Renal cortex interstitium (tissue), 11 donors: ENCODE measurements around the gene HHLA2. TPM values are rescaled to one million over a fixed set of nuclear protein-coding genes. Genes with fewer than 3 reads are reported as not detected.
A peak's percentile ranks its signal among the peaks of the same experiment; 100 is the strongest.

Source experiments
- DNase-seq, 11 donors: peaks; one replicate each; pipeline ENCODE4 v3.0.0-alpha.2; 2013; ENCODE audit warnings: low read depth in 9 of 11, low spot score in 4 of 11; ENCODE audit errors: extremely low read depth in 1 of 11
- polyA plus RNA-seq, 3 donors: library from polyadenylated mRNA; unstranded; fragments of 120-200 nt; gene quantifications; one replicate each; pipeline ENCODE4 v1.2.1, GENCODE V29; 2013; ENCODE audit not compliant: insufficient read length in 3 of 3

HHLA2 gene
- polyA plus RNA-seq, 3 donors: 16.7 to 26.6 (median 21.9) TPM

DNA sequence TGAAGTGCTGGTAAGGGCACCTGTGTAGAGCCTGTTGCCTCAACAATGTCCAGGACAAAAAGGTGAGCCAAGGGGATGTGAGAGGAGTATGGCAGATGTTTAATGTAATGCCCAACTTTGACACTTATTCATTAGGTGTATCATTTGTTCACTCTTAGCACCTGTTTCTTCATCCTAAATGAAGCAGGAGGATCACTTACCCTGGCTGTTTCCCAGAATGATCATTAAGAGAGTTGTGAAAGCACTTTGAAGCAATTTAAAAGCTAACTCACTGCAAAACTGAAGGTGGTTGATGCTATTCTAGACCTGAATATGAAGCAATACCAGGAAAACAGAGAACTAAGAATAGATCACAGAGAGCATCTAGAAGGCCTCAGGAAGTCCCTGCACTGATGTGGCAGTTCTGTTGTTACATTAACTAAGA is 3.4 kb upstream of the HHLA2 start:
- DNase-seq: no peak

DNA sequence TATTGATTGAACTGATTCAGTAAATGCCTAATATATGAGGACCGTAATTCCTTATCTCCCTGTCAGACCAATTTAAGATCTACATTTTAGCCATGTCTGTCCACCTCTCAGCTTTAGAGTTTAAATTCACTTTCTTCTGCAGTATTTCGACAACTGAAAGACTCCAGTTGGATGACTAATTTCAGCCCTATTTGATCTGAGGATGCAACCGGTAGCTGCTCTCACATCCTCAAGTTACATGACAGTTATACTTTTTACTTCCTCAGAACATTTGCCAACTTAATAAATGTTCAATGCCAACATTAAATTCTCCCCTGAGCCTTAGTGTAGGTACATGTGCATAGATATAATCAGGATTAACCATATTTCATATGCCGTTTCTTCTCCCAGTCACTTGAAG is 2.5 kb upstream of the HHLA2 start:
- no peak for DNase-seq

DNA sequence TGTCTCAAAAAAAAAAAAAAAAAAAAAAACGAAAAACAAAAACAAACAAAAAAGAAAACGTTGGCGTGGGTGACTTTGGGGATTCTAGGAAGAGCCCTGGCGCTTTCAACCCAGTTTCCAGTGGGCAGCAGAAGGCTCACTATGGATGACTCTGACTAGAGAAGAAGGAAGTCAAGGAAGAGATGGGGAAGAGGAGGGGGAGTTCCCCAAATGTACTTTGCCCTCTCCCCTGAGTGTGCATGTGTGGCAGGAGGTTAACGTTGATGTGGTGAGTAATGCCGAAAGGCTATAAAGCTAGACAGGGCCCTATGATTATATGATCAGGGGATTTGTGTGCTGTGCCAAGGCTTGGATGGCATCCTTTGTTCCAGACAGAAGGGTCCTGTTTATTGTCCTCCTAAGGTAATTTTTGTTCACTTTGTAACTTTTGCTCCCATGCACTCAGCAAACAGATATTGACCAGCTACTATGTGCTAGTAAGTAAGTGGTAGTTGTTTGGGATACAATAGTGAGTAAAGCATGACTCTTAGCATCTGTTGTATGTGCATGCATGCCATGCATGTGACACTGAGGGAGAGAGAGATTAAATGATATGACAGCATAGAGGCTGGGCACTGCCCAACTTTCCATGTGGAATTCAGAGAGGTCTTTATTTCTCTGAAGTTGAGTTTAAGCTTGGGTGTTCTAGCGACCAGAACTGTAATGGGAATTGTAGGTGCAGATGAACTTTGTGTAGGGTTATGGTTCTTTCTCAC is 750 bp upstream of the HHLA2 start:
- DNase-seq: no peak

DNA sequence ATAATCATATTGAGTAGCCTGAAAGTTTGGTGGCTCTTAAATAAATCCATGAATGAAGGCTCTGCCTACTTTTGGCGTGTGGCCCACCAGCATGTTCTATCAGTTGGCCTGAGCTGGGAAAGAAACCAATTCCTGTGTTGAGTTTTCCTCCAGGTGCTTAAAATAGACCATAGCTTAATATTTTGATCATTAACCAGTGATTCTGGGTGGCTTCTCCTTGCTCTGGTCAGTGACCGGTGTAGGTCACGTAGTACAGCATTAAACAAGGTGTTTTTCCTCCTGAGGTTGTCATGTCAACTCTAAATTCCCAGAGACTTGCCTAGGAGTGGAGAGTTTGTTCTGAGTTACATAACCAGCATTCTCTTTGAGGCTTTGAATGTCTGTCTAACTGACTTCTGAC is 1.3 kb downstream of the HHLA2 start:
- DNase-seq: peak in 10 of 11 donors; percentile 18 to 80 (median 38)

DNA sequence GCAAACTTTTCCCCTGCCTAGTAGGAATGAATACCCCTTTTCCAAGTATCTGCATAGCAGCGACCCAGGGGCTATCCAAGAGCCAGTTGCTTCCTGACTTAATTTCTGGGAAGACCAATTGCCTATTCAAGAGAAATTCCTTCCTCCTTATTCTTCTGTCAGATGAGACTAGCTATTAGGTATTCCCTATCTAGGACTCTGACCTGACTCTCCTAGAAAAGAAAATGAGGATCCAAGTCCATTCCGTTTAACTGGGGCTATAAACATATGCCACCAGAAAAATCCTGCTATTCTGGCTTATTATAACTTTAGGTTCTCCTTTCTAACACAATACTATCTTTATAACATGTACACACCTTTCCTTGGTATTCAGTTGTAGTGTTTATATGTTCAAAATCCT is 1.7 kb downstream of the HHLA2 start:
- DNase-seq: no peak

DNA sequence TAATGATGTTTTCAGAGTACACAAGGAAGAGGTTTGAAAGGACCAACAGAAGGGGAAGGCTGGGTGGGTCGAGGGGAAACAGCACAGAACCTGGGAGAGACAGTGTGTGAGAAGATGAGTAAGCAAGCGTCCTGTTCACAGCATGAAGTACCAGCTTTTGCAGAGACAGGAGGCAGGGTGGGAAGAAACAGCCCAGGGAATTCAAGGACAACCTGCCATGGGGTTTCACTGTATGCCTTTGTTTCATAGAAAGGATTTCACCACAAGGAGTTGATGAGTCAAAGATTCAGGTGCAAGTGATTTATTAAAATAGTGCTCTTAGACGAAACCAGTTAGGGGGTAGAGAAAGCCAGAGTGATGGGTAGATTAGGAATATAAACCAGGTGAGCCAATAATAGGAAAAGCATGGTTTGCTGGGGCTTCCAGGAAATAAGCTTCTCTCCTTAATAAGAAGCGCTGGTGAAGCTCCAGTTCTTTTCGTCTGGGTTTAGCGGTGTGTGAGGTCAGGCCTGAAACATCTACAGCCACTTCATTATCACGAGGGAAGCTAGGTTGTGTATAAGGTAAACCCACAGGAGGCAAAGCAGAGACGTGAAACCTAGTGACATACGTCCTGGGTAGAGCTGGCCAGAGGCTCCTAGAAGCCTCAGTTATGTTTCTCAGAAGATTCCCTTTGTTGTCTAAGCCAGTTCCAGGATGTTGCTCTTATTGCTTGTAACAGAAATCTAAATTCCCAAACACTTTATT is 3.9 kb downstream of the HHLA2 start:
- DNase-seq: no peak

DNA sequence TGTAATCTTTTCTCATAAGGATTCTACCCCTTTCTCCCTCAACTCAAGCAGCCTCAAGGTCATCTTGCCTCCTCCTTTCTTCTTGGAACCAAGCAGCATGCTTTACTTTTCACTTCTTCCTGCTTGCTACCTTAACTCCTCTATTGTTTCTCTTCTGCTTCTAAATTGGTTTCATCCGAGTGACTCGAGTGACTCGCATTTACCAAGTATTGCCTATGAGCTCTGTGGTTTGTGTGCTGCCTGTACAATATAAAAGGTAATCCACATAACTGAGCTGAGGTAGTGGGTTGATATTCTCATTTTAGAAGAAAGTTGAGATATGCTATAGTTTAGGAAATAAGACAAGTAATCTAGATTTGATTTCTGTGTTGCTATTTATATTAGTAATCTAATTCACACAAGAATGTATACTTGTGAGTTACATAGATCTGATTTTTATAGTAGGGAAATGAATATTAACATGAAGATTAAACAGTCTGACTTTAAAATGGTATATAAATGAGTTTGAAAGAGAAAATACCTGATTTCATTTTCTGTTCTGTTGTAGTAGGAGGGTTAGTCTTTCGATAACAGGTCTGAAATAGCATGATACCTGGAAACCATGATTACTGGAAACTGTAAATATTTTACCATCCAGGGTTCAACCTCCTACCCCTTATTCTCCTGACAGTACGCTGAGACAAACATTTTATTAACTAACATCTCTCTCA is 5.5 kb downstream of the HHLA2 start:
- no peak for DNase-seq

DNA sequence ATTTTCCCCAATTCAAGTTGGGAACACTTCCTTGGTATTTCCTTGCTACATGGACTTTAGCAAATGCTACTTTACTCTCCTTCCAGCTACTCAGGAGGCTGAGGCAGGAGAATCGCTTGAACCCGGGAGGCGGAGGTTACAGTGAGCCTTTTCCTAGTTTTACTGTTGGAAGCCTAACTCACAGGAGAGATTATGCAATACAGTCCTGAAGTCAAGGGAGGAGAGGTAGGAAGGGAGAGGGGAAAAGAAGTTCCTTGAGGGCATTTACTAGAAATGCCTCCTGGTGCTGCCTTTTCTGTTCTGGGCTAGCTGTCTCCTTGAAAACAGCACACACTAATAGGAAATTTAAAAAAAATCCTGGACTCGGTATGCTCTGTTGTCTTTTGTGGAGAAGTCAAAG is 6.2 kb downstream of the HHLA2 start:
- DNase-seq: no peak

DNA sequence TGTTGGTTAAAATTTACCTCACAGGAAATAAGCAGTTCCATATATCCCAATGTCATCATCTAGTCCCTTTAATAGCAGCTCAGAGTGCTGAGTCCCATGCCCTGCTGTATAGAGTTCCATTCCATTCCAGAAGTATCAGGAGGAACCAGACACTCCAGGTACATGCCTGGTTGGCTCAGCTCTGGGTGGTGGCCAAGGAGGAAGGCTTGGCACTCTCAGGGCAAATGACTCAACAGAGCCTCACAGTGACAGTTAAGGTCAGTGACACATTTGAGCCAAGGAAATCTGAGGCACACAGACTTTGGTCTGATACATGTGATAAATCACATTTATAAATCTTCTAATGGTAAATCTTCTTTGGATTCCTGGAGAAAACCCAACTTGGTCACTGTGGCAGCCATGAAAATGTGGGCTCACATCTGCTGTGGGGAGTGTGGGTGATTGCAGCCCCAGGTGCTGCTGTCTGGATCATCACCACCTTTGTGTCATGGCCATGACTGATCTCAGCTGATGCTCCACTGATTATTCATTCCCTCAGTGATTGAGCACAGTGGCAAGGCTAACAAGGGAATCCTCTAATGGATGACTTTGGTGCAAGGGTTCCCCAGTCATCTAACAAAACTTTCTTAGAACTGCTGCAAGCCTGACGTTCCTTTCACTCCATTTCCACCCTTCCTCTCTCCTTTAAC is 9.3 kb downstream of the HHLA2 start:
- DNase-seq: no peak

DNA sequence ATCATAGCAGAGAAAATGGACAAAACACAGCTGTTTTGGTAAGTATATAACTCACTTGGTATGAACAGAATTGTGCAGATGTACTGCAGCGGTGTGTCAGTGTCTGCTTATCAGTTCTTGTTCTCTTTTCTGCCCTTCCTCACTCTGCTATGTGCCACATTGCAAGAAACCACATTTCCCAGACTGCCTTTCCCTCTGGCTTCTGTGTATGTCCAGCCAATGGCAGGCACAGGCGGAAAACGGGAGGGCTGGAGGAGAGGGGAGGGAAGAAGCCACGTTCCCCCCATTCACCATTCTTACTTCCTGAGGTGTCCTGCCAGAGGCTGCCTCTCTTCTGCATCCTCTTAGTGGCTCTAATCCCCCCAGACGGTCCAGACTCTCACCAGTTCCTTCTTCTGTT is 15.4 kb downstream of the HHLA2 start:
- DNase-seq: no peak

DNA sequence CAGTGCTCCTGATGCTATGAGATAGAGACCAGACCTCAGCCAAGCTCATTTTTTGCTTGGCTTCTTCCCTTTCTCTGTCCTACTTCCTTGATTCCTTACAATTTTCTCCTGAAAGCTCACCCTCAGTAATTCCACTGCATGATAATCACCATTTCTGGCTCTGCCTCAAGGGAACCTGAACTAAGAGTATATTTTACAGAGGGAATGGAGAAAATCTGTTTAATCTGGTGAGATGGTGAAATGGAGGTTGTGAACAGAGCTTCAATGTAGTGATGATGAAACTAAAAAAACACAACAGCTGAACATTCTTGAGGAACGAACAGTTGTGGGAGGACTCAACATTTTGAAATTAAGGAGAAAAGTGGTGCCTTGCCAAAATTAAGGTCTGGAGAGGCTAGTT is 16.3 kb downstream of the HHLA2 start:
- DNase-seq: no peak

DNA sequence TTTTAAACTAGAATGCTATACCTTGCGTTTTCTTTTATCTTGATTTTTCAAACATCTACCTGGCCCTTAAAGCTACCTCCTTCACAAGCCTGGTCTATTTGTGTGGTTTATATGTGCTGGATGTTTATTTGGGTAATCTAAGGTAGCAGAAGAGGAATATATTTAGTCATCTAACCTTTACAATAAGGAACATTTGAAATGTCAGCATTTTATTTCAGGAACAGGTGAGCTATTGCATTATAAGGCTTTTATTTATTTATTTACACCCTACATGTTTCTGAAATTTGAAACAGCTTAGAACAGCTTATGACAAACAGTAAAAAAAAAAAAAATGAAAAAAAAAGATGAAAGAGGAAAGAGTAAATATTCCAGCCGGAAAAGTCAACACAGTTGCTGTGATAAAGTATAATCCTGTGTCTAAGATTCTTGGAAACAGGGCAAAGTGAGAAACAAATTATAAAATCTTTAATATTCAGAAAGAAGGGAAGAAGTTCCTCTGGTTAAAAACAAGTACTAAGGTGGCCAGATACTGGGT is 19.5 kb downstream of the HHLA2 start:
- DNase-seq: no peak

DNA sequence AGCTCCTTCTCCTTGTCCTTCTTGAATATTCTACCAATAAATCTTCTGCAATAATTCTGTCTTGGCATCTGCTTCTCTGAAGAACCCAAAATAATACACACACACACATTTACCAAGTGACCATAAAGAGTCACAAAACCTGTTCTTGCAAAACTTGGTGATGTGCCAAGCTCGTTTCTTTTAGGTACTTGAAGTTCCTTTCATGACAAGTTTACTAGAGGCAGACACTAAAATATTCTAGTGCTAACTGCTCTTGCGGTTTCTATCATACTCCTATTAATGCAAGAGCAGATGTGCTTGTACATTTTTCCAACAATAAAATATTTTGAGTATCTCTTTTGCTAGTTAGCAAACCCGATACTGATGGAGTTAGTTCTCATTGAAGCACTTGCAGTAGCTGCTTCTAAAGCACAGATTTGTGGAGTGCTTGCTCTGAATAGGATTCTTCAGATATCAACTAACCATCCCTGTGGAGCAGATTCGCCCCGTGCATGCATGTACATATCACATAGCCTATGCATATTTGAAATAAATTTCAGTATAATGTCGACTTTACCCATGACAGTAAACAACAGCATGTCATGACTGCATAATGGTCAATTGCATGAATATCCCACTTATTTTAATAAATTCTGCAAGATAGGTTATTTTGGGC is 23.2 kb downstream of the HHLA2 start:
- DNase-seq: peak in 3 of 11 donors; percentile 6 to 39 (median 16)

DNA sequence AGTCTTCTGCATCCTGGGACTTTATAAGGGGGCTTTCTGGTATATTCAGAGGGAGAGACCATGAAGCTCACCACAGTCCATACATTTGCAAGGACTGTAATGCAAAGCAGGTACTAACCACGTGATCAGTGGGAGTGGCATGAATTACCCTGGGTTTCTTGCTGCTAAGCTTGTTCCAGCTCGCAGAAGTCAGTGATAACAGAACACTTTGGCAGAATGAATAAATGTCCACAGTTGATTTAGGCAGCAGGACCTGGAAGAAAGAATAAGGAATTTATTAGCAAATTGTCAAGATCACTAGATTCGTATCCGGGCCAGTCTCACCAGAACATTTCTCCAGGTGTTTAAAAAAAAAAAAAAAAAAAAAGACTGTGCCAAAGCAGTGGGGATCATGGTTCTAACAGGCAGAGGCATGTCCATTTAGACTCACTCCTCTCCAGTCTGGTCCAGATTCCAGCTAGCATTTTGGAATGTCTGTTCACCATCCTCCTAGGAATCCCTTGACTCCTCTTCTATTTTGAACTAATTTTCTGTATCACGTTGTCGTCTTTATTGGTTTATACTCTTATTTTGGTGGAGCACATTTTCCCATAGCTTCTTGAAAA is 24.5 kb downstream of the HHLA2 start:
- no peak for DNase-seq

DNA sequence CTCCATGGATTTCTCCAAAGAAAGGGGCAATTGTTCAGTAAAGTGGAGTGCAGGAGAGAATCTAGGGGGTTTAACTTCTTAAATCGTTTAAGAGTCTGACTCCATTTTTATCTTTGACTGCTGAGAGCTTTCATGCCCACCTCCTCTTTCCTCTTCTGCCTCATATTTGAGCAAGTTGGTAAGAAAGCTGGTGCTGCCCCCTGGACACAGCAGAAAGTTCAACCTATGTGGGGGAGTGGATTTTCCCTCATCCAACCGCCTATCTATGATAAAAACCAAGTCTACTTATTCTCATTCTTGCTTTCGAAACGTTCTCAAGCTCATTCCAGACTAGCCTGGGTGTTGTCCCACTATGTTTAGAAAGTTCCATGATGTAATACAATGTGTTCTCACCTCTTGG is 26.0 kb downstream of the HHLA2 start:
- no peak for DNase-seq

DNA sequence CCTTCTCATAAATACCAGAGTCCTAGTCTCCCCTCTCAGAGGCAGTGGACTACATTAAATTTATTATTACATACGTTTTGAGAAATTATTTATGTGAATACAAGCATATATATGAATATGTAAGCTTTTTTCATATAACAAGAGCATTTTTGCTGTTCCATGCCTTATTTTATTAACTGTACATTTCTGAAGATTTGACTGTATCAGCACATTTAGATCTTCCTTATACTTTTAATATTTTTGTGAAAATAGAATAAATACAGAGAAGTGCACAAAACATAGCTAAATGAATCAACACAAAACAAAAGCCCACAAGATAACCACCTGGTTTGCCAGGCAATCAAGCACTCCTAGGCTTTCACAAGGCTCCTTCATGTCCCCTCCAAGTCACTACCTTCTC is 27.8 kb downstream of the HHLA2 start:
- DNase-seq: no peak

DNA sequence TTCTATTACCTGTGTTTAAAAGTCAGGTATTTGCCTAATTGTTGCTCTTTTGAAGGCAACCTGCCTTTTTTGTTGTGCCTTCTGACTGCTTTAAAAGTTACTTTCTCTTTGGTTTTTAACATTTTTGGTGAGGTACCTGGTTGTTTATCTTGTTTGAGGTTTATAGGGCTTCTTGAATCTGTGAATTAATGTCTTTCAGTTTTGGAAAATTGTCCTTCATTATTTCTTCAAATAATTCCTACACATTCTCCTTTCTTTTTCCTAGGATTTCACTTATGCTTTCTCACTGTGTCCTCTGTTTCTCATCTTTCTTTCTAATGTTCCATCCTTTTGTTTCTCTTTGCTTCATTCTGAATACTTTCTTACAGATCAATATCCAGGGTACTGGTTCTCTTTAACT is 30.8 kb downstream of the HHLA2 start:
- no peak for DNase-seq

DNA sequence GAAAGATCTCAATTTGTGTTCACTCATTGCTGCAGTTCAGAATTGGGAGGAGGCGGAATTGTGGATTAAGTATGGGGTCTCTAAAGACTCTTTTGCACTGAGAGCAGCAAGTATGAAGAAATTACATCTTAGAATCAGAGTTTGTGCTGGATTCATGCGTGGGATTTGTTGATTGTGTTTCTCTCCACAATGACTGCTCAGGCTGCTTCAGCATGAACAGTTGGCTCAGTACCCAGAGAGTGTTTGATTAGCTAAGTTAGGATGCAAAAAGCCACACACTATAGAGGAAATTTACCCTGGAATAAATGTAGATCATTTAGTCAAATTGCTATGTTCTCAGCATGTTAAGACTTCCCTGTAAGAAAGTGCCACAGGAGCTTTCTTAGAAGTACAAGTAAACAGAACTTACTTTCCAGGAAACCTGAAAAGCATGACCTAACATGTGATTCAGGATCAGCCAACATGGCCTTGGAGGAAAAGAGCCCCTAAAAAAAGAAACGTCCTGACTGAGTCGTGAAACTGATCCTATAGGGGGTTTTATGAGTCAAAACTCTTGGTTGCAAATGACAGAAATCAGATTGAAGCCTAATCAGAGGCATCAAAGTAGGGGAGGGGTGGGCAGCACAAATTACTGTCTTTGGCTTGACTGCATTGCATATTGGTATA is 32.6 kb downstream of the HHLA2 start:
- no peak for DNase-seq
